GM18873 (cell line): Measurements from ENCODE around the gene GRHPR.
A peak's percentile ranks its signal among the peaks of the same experiment; 100 is the strongest.
"Not testable (repeated sequence)": the region's sequence is repeated elsewhere in the genome, so short reads cannot be mapped to it uniquely, and the experiment has no call there.

Experiments used
- ATAC-seq: cut with Tn5 transposase; IDR thresholded peaks from one replicate; pipeline ENCODE4 v1.9.1; 2021; ENCODE audit warnings: mild to moderate bottlenecking, moderate library complexity, moderate number of reproducible peaks; ENCODE audit not compliant: unreplicated experiment, low FRiP score

Gene GRHPR

DNA sequence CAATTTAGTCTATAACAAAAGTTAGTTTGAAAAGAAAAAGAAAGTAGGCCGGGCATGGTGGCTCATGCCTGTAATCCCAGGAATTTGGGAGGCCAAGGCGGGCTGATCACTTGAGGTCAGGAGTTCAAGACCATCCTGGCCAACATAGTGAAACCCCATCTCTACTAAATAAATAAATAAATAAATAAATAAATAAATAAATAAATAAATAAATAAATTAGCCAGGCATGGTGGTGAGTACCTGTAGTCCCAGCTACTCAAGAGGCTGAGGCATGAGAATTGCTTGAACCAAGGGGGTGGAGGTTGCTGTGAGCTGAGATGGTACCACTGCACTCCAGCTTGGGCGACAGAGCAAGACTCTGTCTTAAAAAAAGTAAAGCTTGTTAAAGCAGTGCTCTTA is 24.5 kb upstream of the GRHPR start:
- not testable (repeated sequence) for ATAC-seq

DNA sequence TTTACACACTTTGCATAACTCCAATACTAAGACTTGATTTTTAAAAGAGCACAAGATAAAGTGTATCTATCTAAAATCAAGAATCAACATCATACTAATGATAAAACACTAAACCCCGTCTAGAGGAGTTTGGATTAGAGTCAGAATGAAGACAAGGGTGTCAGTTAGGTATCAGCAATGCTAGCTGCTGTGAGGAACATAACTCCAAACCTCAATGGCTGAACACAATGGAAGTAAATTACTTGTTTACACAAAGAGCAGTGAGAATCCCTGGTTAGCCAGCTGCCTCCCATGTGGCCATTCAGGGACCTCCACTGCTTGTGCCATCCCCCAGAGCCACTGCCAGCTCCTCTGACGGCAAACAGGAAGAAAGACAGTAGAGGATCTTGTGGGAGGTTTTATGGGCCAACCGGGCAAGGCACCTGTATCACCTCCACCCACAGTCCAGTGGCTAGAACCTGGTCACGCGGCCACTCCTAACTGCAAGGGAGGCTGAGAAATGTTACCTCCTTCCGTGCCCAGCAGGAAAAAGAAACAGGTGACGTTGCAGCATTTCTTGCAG is 24.0 kb upstream of the GRHPR start:
- ATAC-seq, result no peak

DNA sequence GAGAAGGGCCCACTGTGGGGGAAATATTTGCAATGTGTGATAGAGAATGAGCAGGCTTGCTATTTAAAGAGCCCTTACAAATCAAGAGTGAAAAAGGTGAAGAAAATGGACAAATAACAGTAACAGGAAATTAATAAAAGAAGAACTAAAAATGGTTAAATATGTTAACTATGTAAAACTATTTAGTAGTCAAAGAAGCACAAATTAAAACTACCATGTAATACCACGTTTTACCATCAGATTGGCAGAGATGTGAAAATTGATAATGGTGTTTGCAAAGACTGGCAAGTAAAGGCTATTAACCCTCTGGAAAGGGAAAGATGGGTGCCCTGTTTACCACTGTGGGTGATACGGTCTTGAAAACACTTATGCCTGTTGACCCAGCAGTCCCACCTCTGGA is 23.2 kb upstream of the GRHPR start:
- ATAC-seq, result no peak

DNA sequence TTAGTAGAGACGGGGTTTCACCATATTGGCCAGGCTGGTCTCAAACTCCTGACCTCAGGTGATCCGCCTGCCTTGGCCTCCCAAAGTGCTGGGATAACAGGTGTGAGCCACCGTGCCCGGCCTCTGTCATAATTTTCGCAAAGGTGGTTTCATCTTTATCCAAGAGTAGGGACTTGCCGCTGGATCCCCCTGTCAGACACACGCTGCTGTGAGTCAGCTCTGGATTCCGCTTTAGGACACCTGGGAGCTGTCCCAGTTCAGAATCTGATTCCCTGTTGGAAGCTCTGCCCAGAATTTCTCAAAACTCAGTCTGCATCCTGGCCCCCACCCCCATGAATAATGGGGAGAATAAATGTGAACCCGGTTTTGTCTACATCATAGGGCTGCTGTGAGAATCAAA is 17.9 kb upstream of the GRHPR start:
- ATAC-seq, result no peak

DNA sequence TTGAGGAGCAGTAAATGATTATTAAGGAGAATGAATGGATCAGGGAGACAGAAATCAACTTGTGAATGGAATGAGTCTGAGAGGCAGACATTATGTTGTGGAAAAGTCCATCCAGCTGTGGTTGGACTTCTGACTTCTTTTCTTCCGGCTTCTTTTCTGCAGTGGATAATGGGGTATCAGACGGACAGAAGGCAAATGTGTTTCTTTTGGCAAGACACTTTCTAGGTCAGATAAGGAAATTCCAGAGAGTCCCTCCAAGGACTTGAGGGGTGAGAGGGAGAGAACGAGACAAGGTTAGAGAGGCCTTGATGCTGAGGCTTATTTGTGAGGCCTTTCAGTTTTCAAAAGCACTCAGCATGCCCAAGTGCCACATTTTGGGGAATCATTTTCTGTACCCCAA is 17.1 kb upstream of the GRHPR start:
- ATAC-seq, result no peak

DNA sequence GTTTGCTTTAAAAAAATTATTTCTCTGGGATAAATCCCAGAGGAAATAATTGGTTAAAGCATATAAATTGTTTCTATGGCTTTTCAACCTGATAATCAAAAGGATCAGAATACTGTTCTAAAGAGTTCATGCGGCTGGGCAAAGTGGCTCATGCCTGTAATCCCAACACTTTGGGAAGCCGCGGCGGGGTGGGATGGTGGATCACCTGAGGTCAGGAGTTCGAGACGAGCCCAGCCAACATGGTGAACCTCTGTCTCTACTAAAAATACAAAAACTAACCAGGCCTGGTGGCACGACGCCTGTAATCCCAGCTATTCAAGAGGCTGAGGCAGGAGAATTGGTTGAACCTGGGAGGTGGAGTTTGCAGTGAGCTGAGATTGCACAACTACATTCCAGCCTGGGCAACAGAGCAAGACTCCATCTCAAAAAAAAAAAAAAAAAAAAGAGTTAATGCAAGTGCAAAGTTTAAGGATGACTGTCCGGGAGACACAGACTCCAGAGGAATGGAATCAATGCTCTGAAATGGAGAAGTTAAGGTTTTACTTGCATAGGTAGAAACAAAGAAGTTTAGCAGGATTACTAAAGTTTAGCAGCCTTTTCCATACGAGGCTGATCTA is 16.6 kb upstream of the GRHPR start:
- ATAC-seq, result no peak

DNA sequence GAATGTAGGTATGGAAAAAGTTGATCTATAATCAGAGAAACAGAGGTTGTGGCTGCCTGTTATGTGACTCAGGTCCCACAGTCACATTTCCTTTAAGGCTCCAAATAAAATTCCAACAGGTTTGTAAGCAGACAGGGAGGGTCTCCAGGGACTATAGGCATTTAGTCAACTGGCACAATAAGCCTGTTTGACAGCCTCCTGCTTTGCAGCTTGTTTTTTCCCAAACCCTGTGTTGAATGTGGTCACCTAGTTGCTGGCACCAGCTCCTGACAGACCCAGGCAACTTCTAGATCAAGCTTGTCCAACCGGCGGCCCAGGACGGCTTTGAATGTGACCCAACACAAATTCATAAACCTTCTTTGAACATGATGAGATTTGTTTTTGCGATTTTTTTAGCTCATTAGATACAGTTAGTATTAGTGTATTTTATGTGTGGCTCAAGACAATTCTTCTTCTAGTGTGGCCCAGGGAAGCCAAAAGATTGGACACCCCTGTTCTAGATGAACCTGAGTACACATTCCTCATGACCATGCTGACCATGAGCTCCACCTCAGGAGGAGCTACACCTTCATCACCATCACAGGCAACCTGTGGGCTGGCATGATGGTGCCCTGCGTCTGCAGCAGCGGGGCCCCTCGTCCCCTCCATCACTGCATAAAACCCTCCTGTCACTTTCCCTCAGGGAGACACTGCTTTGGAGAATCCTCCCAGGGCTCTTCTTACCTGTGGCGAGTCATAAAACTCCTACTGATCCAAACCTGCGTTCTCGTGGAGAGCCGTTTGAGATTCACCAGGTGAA is 15.7 kb upstream of the GRHPR start:
- no peak for ATAC-seq

DNA sequence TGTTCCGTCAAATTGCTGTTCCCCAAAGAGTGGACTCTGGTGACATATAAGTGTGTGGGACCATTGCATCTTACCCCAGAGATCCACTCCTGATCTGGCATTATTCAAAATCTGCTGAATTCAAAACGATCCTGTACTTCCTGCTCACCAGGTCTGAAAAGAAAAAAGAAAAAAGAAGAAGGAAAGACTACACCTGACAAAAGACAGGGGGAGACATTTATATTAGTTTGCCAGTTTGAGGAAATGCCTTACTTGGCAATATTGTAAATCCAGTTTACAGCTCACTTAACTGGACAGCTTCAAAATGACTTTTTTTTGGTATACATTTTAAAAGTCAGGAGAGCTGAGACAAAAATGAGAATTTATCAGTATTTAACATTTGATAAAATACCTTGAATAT is 15.0 kb upstream of the GRHPR start:
- ATAC-seq, result no peak

DNA sequence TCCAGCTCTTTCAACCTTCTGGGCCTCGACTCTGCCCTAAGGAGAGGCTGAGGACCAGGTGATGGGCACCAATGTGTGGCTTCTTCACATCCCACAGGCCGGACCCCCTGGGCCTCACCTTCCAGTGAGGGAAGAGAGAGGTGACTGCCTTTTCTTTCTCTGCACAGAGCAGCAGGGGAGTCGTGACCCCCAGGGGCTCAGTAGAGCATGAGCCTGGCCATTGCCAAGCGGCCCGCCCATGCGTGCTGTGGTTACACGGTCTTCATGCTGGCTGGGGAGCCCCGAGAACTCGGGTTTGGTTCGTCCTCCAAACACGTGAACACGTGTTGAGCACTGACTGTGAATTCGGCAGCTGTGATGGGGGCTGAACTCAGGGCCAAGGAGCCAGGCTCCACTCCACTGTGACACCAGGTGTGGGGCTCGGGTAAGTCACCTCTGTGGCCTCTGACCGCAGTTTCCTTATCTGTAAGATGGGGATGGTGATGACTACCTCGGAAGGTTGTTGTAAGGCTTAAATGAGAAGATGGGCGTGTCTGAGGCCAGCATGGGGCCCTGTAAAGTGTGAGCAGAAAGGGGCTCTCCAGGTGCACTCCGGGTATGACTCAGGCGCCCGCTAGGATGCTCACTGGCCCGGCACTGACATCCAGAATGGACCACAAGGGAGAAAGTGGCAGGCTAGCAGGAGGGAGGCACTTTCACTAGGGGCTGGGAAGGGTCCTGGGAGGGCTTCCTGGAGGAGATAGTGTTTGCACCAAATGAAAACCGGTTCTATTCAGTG is 13.4 kb upstream of the GRHPR start:
- ATAC-seq, result peak; percentile 86

DNA sequence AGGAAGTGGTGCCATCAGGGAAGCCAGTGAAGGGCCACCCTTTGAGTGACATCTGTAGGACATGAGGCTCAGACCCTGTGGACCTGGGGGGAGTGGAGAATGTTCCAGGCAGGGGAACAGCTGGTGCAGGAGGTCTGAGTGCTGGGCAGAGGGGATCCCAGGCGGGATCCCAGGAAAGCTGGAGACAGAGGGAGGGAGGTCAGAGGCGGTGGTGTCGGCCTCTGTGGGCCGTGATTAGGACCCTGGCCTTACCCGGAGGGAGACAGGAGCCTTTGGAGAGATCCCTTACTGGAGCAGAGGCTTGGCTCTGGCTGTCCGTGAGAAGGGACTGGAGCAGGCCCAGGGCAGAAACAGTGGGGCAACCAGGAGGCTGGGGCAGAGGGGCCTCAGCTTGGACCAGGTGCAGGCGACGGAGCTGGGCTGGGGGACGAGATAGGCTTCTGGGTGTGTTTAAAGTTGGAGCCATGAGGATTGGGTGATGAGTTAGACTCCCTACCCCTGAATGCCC is 12.1 kb upstream of the GRHPR start:
- ATAC-seq, result no peak

DNA sequence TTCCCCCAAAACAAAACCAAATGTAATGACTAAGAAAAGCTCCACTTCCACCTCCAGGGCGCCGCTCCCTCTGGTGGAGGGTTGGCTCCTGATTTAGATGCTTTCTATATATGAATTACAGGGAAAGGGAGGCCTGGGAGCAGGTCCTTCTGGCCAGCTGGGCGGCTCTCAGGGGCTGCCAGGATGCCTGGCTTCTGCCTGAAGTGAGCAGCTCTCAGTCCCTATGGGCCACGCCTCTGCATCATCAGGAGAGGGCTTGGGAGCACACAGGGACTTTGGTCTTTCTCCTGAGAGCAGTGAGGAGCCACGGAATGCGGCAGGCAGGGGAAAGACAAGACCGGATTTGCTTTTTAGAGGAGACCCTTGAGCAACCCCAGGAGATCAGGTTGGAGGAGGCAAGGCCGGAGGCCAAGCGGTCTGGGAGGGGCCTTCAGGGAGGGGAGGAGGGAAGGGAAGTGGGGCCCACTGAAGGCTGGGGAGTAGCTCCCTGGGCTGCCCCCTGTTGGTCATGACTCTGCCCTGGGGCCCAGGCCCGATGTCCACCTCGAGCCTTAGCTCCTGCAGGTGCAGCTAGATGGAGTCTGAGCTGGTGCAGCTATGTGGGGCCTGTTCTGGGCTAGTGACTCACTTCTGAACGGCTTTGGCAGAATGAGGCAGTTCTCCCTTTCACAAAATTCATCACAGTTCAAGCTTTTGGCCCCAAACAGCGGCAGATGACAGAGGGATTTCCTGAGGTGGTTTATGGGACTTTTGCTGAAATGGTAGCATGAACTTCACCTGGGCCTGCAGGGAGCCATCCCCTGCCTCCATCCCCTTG is 11.3 kb upstream of the GRHPR start:
- ATAC-seq, result peak; percentile 24

DNA sequence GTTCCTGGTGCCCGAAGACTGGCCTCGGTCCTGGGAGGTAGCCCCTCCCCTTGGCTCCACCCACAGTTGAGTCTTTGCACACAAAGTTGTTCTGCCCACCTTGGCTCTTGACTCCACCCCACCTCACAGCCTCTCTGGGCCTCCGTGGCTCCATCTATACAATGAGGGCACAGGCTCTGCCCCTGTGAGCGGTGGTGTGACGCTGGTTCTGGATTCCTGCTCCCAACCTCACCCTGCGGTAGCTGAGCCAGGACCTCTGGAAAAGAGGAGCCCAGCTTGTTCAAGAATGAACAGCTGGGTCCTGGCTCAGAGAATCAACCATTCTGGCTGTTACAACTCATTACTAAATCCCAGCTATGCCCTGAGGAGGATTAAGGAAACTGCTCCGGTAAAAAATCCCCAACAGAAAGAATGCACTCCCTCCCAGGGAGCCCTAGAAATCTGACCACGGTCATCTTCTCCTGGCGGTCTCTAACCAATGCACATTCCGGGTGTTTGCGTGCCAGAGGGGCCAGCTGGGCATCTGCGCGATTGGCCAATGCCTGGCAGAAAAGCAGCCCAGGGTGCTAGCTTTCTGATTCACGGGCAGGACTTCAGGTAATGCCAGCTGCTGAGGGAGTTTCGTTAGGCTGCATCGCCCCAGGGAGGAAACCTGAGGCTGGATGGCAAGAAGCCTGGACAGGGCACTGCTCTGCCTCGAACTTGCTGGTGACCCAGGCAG is 9.9 kb upstream of the GRHPR start:
- no peak for ATAC-seq

DNA sequence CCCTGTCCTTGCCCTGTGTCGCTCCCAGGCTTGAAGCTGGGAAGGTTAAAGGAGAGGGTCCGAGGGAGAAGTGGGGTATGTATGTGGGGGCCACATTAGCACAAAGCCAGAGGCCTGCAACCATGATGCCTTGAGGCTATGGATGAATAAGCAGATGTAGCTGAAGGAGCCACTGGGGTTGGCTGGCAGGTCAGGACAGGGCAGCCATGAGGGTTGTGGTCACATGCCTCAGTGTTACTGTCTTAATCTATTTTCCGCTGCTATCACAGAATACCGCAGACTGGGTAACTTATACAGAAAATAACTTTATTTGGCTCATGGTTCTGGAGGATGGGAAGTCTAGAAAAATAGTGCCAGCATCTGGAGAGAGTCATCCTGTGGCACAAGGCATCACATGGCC is 9.2 kb upstream of the GRHPR start:
- no peak for ATAC-seq

DNA sequence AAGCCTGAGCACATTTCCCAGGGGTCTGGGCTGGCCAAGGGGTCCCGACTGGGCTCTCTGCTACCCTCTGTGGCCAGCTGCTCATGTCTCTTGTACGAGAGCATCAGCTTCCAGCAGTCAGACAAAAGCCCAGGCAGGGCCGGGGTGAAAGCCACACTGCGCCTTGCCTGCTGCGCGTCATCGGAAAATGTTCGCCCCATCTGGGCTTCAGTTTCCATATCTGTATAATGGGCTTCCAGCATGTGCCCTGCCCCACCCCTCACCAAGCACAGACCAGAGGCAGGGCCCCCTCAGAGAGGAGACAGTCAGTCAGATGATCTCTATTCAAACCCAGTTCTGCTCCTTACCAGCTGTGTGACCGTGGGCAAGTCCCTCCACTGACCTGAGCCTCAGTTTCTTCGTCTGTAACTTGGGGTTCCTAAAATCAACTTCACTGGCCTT is 8.0 kb upstream of the GRHPR start:
- ATAC-seq, result no peak

DNA sequence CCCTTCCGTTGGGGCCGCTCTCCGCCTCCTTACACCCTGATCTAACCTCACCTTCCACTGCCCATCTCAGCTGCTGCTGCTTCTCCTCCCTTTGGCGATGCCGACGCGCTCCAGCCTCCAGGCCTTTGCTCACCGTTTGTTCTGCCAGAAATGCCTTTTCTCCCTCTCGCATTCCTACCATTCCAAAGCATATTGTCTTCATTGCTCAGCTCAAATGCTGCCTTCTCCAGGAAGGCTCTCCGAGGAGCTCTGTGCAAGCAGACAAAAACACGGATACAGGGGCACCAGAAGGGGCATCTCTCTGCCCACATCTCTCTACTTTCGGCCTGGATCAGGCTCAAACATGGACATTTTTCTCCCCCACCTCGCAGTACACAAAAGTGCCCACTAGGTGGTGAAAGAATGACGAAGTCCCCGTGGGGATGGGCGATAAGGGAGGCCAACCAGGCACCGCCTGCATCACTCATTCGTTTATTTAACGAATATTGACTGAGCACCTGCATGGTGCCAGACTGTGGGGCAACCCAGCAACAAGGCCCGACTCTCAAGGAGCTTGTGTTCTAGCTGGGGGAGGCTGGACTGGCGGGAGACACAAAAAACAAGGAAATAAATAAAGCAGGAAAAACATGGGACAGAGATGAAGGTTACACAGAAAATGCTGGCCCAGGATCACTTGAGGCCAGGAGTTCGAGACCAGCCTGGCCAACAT is 7.3 kb upstream of the GRHPR start:
- ATAC-seq, result no peak

DNA sequence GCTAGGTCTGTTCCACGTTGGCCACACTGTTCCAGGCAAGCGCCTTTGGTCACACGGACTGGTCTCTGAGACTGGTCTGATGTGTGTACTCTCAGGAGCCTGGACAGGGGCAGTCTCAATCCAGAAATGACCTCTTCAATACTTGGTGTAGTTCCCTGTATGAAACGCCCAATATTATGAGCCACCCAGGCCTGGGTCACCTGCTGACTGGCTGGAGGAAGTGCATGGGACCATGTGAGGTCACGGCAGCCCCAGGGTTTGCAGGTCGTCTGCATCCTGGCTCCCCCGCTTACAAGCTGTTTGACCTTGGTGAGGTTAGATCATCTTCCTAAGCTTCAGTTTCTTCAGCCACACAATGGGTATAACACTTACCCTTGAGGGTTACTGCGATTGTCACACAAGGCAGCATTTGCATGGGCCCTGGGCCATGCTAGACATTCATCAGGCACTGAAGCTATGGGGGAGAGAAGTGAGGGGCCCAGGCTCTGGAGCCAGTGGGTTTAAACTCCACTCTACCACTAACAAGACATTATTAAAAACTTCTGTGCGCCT is 5.2 kb upstream of the GRHPR start:
- no peak for ATAC-seq

DNA sequence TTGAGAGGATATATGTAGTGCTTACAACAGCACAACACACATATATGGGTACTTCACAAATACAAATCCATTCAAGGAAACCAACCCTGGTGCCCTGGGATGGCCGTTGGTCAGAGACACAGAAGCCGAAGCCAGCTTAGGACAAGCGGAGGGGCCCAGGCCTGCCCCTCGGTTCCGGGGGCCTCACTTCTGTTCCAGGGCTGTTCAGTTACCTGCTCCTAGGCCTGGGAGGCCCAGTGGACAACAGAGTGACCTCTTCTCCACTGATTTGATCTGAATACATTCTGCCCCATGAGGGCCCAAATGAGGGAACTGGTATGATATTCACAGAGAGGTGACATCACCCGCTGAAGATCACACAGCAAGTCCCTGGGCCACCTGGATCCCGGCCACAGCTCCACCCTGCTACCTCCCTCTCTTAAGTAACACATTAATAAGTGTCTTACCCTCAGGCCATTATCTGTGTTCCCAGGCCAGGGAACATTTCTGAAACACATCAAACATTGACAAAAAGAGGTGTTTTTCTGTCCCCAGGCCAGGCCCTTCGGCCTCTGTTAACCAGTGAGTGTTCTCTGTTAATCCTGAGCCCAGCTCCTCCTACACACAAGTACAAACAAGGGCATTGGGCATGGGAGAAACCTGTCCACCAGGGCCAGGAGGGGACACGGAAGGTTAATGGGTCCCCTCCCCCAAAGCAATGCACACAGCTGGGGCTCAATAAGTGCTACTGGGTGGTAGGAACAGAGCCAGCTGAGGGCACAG is 4.5 kb upstream of the GRHPR start:
- ATAC-seq, result no peak

DNA sequence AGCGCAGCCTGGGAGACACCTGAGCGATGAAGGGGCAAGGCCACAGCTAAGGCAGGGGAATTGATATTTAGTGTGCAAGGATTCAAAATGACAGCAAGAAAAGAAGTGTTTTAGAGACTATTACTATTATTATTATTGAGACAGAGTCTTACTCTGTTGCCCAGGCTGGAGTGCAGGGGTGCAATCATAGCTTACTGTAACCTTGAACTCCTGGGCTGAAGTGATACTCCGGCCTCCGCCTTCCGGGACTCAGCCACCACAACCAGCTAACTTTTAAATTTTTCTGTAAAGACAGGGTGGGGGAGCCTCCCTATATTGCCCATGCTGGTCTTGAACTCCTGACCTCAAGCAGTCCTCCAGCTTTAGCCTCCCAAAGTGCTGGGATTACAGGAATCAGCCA is 3.3 kb upstream of the GRHPR start:
- no peak for ATAC-seq
